Subcutaneous abdominal adipose tissue (tissue), 5 donors: Measurements from ENCODE around the gene MAB21L2.

Experiments used
- H3K27ac ChIP-seq: one replicate; pipeline ENCODE4 v1.7.0; 2013; ENCODE audit warnings: low read depth, mild to moderate bottlenecking, inconsistent platforms, low read length, moderate library complexity
- H3K27me3 ChIP-seq, 5 donors: one replicate each; pipeline ENCODE4 v1.7.0; 2013; ENCODE audit warnings: low read length in 5 of 5, inconsistent platforms in 1 of 5; ENCODE audit not compliant: control insufficient read depth in 5 of 5, insufficient read depth in 4 of 5
- H3K36me3 ChIP-seq, 5 donors: one replicate each; pipeline ENCODE4 v1.7.0; 2013; ENCODE audit warnings: low read length in 5 of 5; ENCODE audit not compliant: control insufficient read depth in 5 of 5, insufficient read depth in 5 of 5
- H3K4me1 ChIP-seq, 5 donors: one replicate each; pipeline ENCODE4 v1.7.0; 2013; ENCODE audit warnings: low read length in 5 of 5, mild to moderate bottlenecking in 3 of 5, moderate library complexity in 1 of 5; ENCODE audit not compliant: control insufficient read depth in 5 of 5, insufficient read depth in 5 of 5
- H3K4me3 ChIP-seq, 5 donors: one replicate each; pipeline ENCODE4 v1.7.0; 2013; ENCODE audit warnings: low read length in 5 of 5, low read depth in 1 of 5
- H3K9ac ChIP-seq, 5 donors: one replicate each; pipeline ENCODE4 v1.7.0; 2013; ENCODE audit warnings: low read length in 5 of 5, mild to moderate bottlenecking in 4 of 5, moderate library complexity in 3 of 5
- H3K9me3 ChIP-seq, 5 donors: one replicate each; pipeline ENCODE4 v1.7.0; 2013; ENCODE audit warnings: low read length in 5 of 5; ENCODE audit not compliant: control insufficient read depth in 5 of 5
- donor health status: healthy.
- donor health status: healthy.
- donor health status: healthy.
- donor health status: healthy.
- donor health status: healthy.

The MAB21L2 gene

GRCh38 chr4:150573534-150573933 lies 8.4 kb upstream of the MAB21L2 start:
- Histone ChIP-seq H3K9me3 (no peaks in the 10 kb centered on the region), H3K4me1 (no peaks in the 10 kb centered on the region), H3K4me3 (no peak overlapping the region), H3K9ac (no peak overlapping the region), H3K27ac (no peak overlapping the region), H3K27me3 (no peaks in the 10 kb centered on the region), H3K36me3 (no peaks in the 10 kb centered on the region)

GRCh38 chr4:150574678-150575077 lies 7.3 kb upstream of the MAB21L2 start:
- Histone ChIP-seq H3K27me3 (no peaks in the 10 kb centered on the region), H3K4me3 (no peak overlapping the region), H3K27ac (no peak overlapping the region), H3K9me3 (peaks cover 0 to under 1% (median 0%) of the 10 kb centered on the region in 5 donors), H3K9ac (no peak overlapping the region), H3K4me1 (peaks cover 0 to under 1% (median 0%) of the 10 kb centered on the region in 5 donors), H3K36me3 (no peaks in the 10 kb centered on the region)

- no peak overlapping the region for H3K27ac ChIP-seq
- peaks cover 0 to 6% (median 4%) of the 10 kb centered on the region in 5 donors for H3K4me1 ChIP-seq
- peaks cover 0 to 3% (median 0%) of the 10 kb centered on the region in 5 donors for H3K9me3 ChIP-seq
- no peak overlapping the region for H3K4me3 ChIP-seq
- no peak overlapping the region for H3K9ac ChIP-seq
- H3K36me3 ChIP-seq: peaks cover 0 to 1% (median 0%) of the 10 kb centered on the region in 5 donors
- H3K27me3 ChIP-seq: no peaks in the 10 kb centered on the region
Observed at GRCh38 chr4:150577796-150578195, 4.2 kb upstream of the MAB21L2 start.

GRCh38 chr4:150578745-150579501 lies 3.0 kb upstream of the MAB21L2 start:
- Histone ChIP-seq H3K4me3 (peak overlapping the region in 3 of 5 donors; percentile 30 to 56 (median 53)), H3K9ac (no peak overlapping the region), H3K27ac (no peak overlapping the region), H3K36me3 (peaks cover 0 to 11% (median 2%) of the 10 kb centered on the region in 5 donors), H3K27me3 (peaks cover 0 to 8% (median 3%) of the 10 kb centered on the region in 5 donors), H3K9me3 (peaks cover 0 to 12% (median 8%) of the 10 kb centered on the region in 5 donors), H3K4me1 (peaks cover 0 to 14% (median 13%) of the 10 kb centered on the region in 5 donors)

GRCh38 chr4:150579551-150580234 lies 2.3 kb upstream of the MAB21L2 start:
- H3K27ac ChIP-seq: no peak overlapping the region
- peak overlapping the region in 4 of 5 donors; percentile 30 to 63 (median 54) for H3K4me3 ChIP-seq
- peaks cover 0 to 8% (median 3%) of the 10 kb centered on the region in 5 donors for H3K27me3 ChIP-seq
- peaks cover 0 to 15% (median 13%) of the 10 kb centered on the region in 5 donors for H3K4me1 ChIP-seq
- H3K9me3 ChIP-seq: peaks cover 0 to 12% (median 8%) of the 10 kb centered on the region in 5 donors
- peak overlapping the region in 2 of 5 donors; percentile 17 to 20 for H3K9ac ChIP-seq
- peaks cover 0 to 11% (median 2%) of the 10 kb centered on the region in 5 donors for H3K36me3 ChIP-seq

- Histone ChIP-seq H3K27ac (no peak overlapping the region), H3K27me3 (peaks cover 0 to 8% (median 3%) of the 10 kb centered on the region in 5 donors), H3K9ac (peak overlapping the region in 1 of 5 donors; percentile 20), H3K9me3 (peaks cover 0 to 12% (median 8%) of the 10 kb centered on the region in 5 donors), H3K36me3 (peaks cover 0 to 11% (median 2%) of the 10 kb centered on the region in 5 donors), H3K4me1 (peaks cover 0 to 15% (median 13%) of the 10 kb centered on the region in 5 donors), H3K4me3 (peak overlapping the region in 3 of 5 donors; percentile 30 to 63 (median 56))
Observed at GRCh38 chr4:150580306-150580705, 1.6 kb upstream of the MAB21L2 start.

GRCh38 chr4:150581056-150581605 lies 820 bp upstream of the MAB21L2 start:
- Histone ChIP-seq H3K36me3 (peaks cover 0 to 11% (median 2%) of the 10 kb centered on the region in 5 donors), H3K9ac (no peak overlapping the region), H3K27me3 (peaks cover 0 to 8% (median 3%) of the 10 kb centered on the region in 5 donors), H3K4me1 (peaks cover 0 to 15% (median 13%) of the 10 kb centered on the region in 5 donors), H3K4me3 (no peak overlapping the region), H3K9me3 (peaks cover 0 to 12% (median 8%) of the 10 kb centered on the region in 5 donors), H3K27ac (no peak overlapping the region)

- no peak overlapping the region for H3K4me3 ChIP-seq
- H3K27me3 ChIP-seq: peaks cover 0 to 8% (median 3%) of the 10 kb centered on the region in 5 donors
- no peak overlapping the region for H3K27ac ChIP-seq
- H3K9me3 ChIP-seq: peaks cover 0 to 12% (median 8%) of the 10 kb centered on the region in 5 donors
- H3K9ac ChIP-seq: no peak overlapping the region
- peaks cover 0 to 15% (median 13%) of the 10 kb centered on the region in 5 donors for H3K4me1 ChIP-seq
- peaks cover 0 to 11% (median 2%) of the 10 kb centered on the region in 5 donors for H3K36me3 ChIP-seq
Observed at GRCh38 chr4:150581641-150582051, 305 bp upstream of the MAB21L2 start.

- peak overlapping the region; percentile 48 to 76 (median 70) for H3K4me3 ChIP-seq
- H3K27me3 ChIP-seq: peaks cover 0 to 8% (median 3%) of the 10 kb centered on the region in 5 donors
- peaks cover 0 to 12% (median 8%) of the 10 kb centered on the region in 5 donors for H3K9me3 ChIP-seq
- H3K36me3 ChIP-seq: peaks cover 0 to 11% (median 2%) of the 10 kb centered on the region in 5 donors
- H3K27ac ChIP-seq: peak overlapping the region; percentile 6
- peaks cover 0 to 15% (median 13%) of the 10 kb centered on the region in 5 donors for H3K4me1 ChIP-seq
- peak overlapping the region in 3 of 5 donors; percentile 7 to 37 (median 13) for H3K9ac ChIP-seq
Observed at GRCh38 chr4:150582873-150583286, 929 bp downstream of the MAB21L2 start.
